HCT116 (cell line): ENCODE results near the gene TULP4. TPM values are rescaled to one million over a fixed set of nuclear protein-coding genes. Genes with fewer than 3 reads are reported as not detected.

Experiments
- ATAC-seq: fragments of 200-7000 bp; cut with Tn5 transposase; 2 replicates; pipeline ENCODE4 v1.9.1; 2020; ENCODE audit warnings: mild to moderate bottlenecking, moderate library complexity
- BruUV-seq: library from RNA; stranded (reverse); fragments of 400-500 nt; replicated peaks from 2 replicates; lab custom pipeline; 2021; lab: Mats Ljungman, UMichigan
- CTCF ChIA-PET: fragments of 300-600 bp; sonication (Branson Sonifier 250); formaldehyde crosslinking; loops from one replicate; lab custom pipeline; 2021; ENCODE audit warnings: antibody characterized with exemption; lab: Charles Lee
- POLR2A ChIA-PET: fragments of 300-600, 350-600 bp; sonication (Branson Sonifier 250); formaldehyde crosslinking; loops from one replicate; lab custom pipeline; 2021; ENCODE audit warnings: antibody characterized with exemption; lab: Charles Lee
- RAD21 ChIA-PET, 2 experiments: fragments of 300-600 bp; sonication (Branson Sonifier 250); formaldehyde crosslinking; loops; one replicate each; lab custom pipeline; 2023; ENCODE audit warnings: low total read pairs in 2 of 2; ENCODE audit not compliant: uncharacterized antibody in 2 of 2, unreplicated experiment in 2 of 2, low non-redundant PET in 1 of 2; lab: Charles Lee
- DNase-seq: peaks from one replicate; pipeline ENCODE4 v3.0.0-alpha.2; 2010; ENCODE audit warnings: low read depth, low spot score
- H2AFZ ChIP-seq: fragments of 200-600 bp; shearing (Covaris generic), sonication (generic); 2 replicates; pipeline ENCODE4 v1.6.1; 2017; ENCODE audit warnings: low read depth, mixed run types, mixed read lengths, antibody characterized with exemption, low read length; ENCODE audit not compliant: poor library complexity, severe bottlenecking
- H3K27ac ChIP-seq: 2 replicates; pipeline ENCODE4 v1.5.1; 2012; ENCODE audit warnings: low read depth, low read length
- H3K27me3 ChIP-seq: fragments of 200-600 bp; sonication (generic); 2 replicates; pipeline ENCODE4 v1.6.1; 2016; ENCODE audit warnings: mixed run types, low read length, mixed read lengths; ENCODE audit not compliant: insufficient read depth
- H3K36me3 ChIP-seq, 2 experiments: fragments of 200-500 bp in 1 of 2; fragments of 200-600 bp in 1 of 2; sonication (Bioruptor generic) in 1 of 2; sonication (generic) in 1 of 2; 2 replicates each; pipeline versions ENCODE4 v1.5.1 to v1.6.1; 2014 to 2016; ENCODE audit warnings: low read length in 2 of 2, inconsistent platforms in 1 of 2, mixed read lengths in 1 of 2, mixed run types in 1 of 2; ENCODE audit not compliant: insufficient read depth in 2 of 2, control insufficient read depth in 1 of 2
- H3K4me1 ChIP-seq, 2 experiments: fragments of 200-600 bp in 1 of 2; sonication (generic) in 1 of 2; 2 replicates each; pipeline versions ENCODE4 v1.5.1 to v1.6.1; 2012 to 2017; ENCODE audit warnings: low read length in 2 of 2, inconsistent platforms in 1 of 2, mild to moderate bottlenecking in 1 of 2, mixed read lengths in 1 of 2, mixed run types in 1 of 2, moderate library complexity in 1 of 2; ENCODE audit not compliant: insufficient read depth in 2 of 2, control insufficient read depth in 1 of 2
- H3K4me2 ChIP-seq: fragments of 200-600 bp; sonication (generic); 2 replicates; pipeline ENCODE4 v1.6.1; 2017; ENCODE audit warnings: mixed run types, low read length, mixed read lengths
- H3K4me3 ChIP-seq, 2 experiments: fragments of 200-600 bp in 1 of 2; sonication (generic) in 1 of 2; replicated peaks in 1 of 2; 2 replicates each; pipeline ENCODE4 v1.5.1; 2011 to 2016; ENCODE audit warnings: low read length in 2 of 2, control low read depth in 1 of 2, low read depth in 1 of 2, mild to moderate bottlenecking in 1 of 2, mixed read lengths in 1 of 2, mixed run types in 1 of 2
- H3K79me2 ChIP-seq: fragments of 200-600 bp; sonication (generic); 2 replicates; pipeline ENCODE4 v1.6.1; 2017; ENCODE audit warnings: mild to moderate bottlenecking, mixed run types, low read length, moderate library complexity, mixed read lengths; ENCODE audit not compliant: insufficient read depth
- H3K9ac ChIP-seq: fragments of 200-600 bp; sonication (generic); 2 replicates; pipeline ENCODE4 v1.6.1; 2016; ENCODE audit warnings: low read length, mixed read lengths
- H3K9me2 ChIP-seq: fragments of 200-600 bp; sonication (generic), shearing (Covaris generic); 2 replicates; pipeline ENCODE4 v1.6.1; 2017; ENCODE audit warnings: mixed run types, mild to moderate bottlenecking, moderate library complexity; ENCODE audit not compliant: insufficient read depth
- H3K9me3 ChIP-seq, 2 experiments: fragments of 200-500 bp in 1 of 2; fragments of 200-600 bp in 1 of 2; sonication (Bioruptor generic) in 1 of 2; sonication (generic) in 1 of 2; 2 replicates each; pipeline ENCODE4 v1.6.1; 2014 to 2017; ENCODE audit warnings: low read length in 2 of 2, mixed read lengths in 2 of 2, inconsistent platforms in 1 of 2, low read depth in 1 of 2, mild to moderate bottlenecking in 1 of 2, mixed run types in 1 of 2, moderate library complexity in 1 of 2; ENCODE audit not compliant: control insufficient read depth in 1 of 2, insufficient read depth in 1 of 2
- H4K20me1 ChIP-seq: fragments of 200-600 bp; sonication (generic), shearing (Covaris generic); 2 replicates; pipeline ENCODE4 v1.6.1; 2017; ENCODE audit warnings: mixed run types, mild to moderate bottlenecking, moderate library complexity; ENCODE audit not compliant: insufficient read depth
- CEBPB ChIP-seq: IDR thresholded peaks from 2 replicates; pipeline ENCODE4 v1.6.1; 2012; ENCODE audit warnings: low read depth
- CTCF ChIP-seq, 3 experiments: fragments of 200-600 bp in 1 of 3; sonication (generic) in 1 of 3; IDR thresholded peaks in 2 of 3; conservative IDR thresholded peaks in 1 of 3; 2 replicates each; pipeline ENCODE4 v1.5.1; 2012 to 2017; ENCODE audit warnings: low read depth in 2 of 3, low read length in 2 of 3, antibody characterized with exemption in 1 of 3, borderline replicate concordance in 1 of 3, control low read depth in 1 of 3, mild to moderate bottlenecking in 1 of 3, mixed read lengths in 1 of 3, mixed run types in 1 of 3, moderate library complexity in 1 of 3; ENCODE audit not compliant: insufficient read depth in 1 of 3
- EGR1 ChIP-seq: IDR thresholded peaks from 2 replicates; pipeline ENCODE4 v1.6.1; 2012; ENCODE audit warnings: low read depth
- EZH2phosphoT487 ChIP-seq: fragments of 200-600 bp; IDR thresholded peaks from 2 replicates; pipeline ENCODE4 v1.6.1; 2018; ENCODE audit warnings: antibody characterized with exemption, borderline replicate concordance
- FOSL1 ChIP-seq: IDR thresholded peaks from 2 replicates; pipeline ENCODE4 v1.6.1; 2012; ENCODE audit warnings: low read depth
- JUND ChIP-seq: IDR thresholded peaks from 2 replicates; pipeline ENCODE4 v1.6.1; 2012
- MAX ChIP-seq: IDR thresholded peaks from 2 replicates; pipeline ENCODE4 v1.6.1; 2012
- POLR2A ChIP-seq: IDR thresholded peaks from 2 replicates; pipeline ENCODE4 v1.7.0; 2011; ENCODE audit warnings: borderline replicate concordance; ENCODE audit not compliant: insufficient read depth, insufficient read length; ENCODE audit errors: extremely low read depth
- SIN3A ChIP-seq: IDR thresholded peaks from 2 replicates; pipeline ENCODE4 v1.6.1; 2012; ENCODE audit warnings: low read depth
- SRF ChIP-seq: IDR thresholded peaks from 2 replicates; pipeline ENCODE4 v1.6.1; 2012; ENCODE audit warnings: low read depth
- TCF7L2 ChIP-seq: IDR thresholded peaks from 2 replicates; pipeline ENCODE4 v1.7.0; 2011; ENCODE audit warnings: borderline replicate concordance, inconsistent platforms; ENCODE audit not compliant: insufficient read depth, insufficient read length; ENCODE audit errors: extremely low read depth
- ZFX ChIP-seq: fragments of 450-650 bp; IDR thresholded peaks from 2 replicates; pipeline ENCODE4 v1.6.1; 2017
- intact Hi-C: fragments of 100-400 bp; cut with micrococcal nuclease; formaldehyde crosslinking; loops from 2 replicates; pipeline ENCODE4 v1.10.0; 2022
- total RNA-seq: library from RNA; stranded (reverse); gene quantifications from one replicate; pipeline ENCODE4 v1.2.1, GENCODE V29; 2021; ENCODE audit not compliant: unreplicated experiment

Gene TULP4
- total RNA-seq, 1 experiment from 2014 or later = 70.8 TPM

DNA sequence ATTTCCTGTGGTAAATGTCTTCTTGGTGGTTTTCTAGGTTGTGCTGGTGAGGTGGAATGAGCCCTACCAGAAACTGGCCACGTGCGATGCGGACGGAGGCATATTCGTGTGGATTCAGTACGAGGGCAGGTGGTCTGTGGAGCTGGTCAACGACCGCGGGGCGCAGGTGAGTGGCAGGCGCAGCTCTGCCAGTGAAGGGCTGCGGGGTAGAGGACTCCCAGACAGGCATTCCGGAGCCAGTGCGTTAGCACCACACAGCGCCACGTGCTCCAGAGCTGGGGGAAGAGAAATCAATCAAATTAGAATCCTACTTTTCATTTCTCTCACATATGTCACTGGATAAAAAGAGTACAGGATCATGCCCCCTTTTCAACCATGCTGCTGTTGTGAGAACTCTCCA lies 100.8 kb downstream of the TULP4 start (continued):
- no peak for TF ChIP-seq MAX
- TF ChIP-seq, all 23 proteins: peak for 0

GRCh38 chr6:158413814-158414565 lies 101.7 kb downstream of the TULP4 start:
- DNase-seq = no peak
- no peak overlapping the region for H2AFZ ChIP-seq
- H3K4me1 ChIP-seq = peaks cover 6 to 20% of the 10 kb centered on the region in 2 experiments
- ChIA-PET RAD21 (no interaction called here), POLR2A (no interaction called here), CTCF (no interaction called here)
- H3K27ac ChIP-seq = no peak overlapping the region
- intact Hi-C loops = no loop called here
- H3K27me3 ChIP-seq = no peaks in the 10 kb centered on the region
- no peak overlapping the region for H3K9ac ChIP-seq
- peaks cover 0 to 4% of the 10 kb centered on the region in 2 experiments; a peak in 1 of 4 replicates for H3K36me3 ChIP-seq
- no peaks in the 10 kb centered on the region; the same call in 1 of the 2 replicates for H3K79me2 ChIP-seq
- ATAC-seq = no peak
- H3K9me2 ChIP-seq = no peaks in the 10 kb centered on the region
- H4K20me1 ChIP-seq = no peaks in the 10 kb centered on the region
- H3K9me3 ChIP-seq = no peaks in the 10 kb centered on the region
- TF ChIP-seq SIN3A (no peak), POLR2A (no peak), EZH2phosphoT487 (no peak), ZFX (no peak), TCF7L2 (no peak), FOSL1 (no peak), EGR1 (no peak), SRF (no peak), JUND (no peak), CTCF (IDR thresholded peaks at IDR 0.05 in 2 of 3, conservative IDR thresholded peaks at IDR 0.05 in 1 of 3; ENCODE audit: borderline replicate concordance in 1 of 3, insufficient read depth in 1 of 3, low read depth in 2 of 3, low read length in 2 of 3) (no peak), CEBPB (no peak)
- no peak overlapping the region for H3K4me3 ChIP-seq
- H3K4me2 ChIP-seq = no peak overlapping the region
- TSS peak; percentile 9 for BruUV-seq
